HCT116 (cell line): ENCODE data around the gene ANKRD60. TPM values are rescaled to one million over a fixed set of nuclear protein-coding genes. Genes with fewer than 3 reads are reported as not detected.

ENCODE experiments used
- ATAC-seq: fragments of 200-7000 bp; cut with Tn5 transposase; 2 replicates; pipeline ENCODE4 v1.9.1; 2020; ENCODE audit warnings: mild to moderate bottlenecking, moderate library complexity
- BruUV-seq: library from RNA; stranded (reverse); fragments of 400-500 nt; replicated peaks from 2 replicates; lab custom pipeline; 2021; lab: Mats Ljungman, UMichigan
- CTCF ChIA-PET: fragments of 300-600 bp; sonication (Branson Sonifier 250); formaldehyde crosslinking; loops from one replicate; lab custom pipeline; 2021; ENCODE audit warnings: antibody characterized with exemption; lab: Charles Lee
- POLR2A ChIA-PET: fragments of 300-600, 350-600 bp; sonication (Branson Sonifier 250); formaldehyde crosslinking; loops from one replicate; lab custom pipeline; 2021; ENCODE audit warnings: antibody characterized with exemption; lab: Charles Lee
- RAD21 ChIA-PET, 2 experiments: fragments of 300-600 bp; sonication (Branson Sonifier 250); formaldehyde crosslinking; loops; one replicate each; lab custom pipeline; 2023; ENCODE audit warnings: low total read pairs in 2 of 2; ENCODE audit not compliant: uncharacterized antibody in 2 of 2, unreplicated experiment in 2 of 2, low non-redundant PET in 1 of 2; lab: Charles Lee
- DNase-seq: peaks from one replicate; pipeline ENCODE4 v3.0.0-alpha.2; 2010; ENCODE audit warnings: low read depth, low spot score
- H2AFZ ChIP-seq: fragments of 200-600 bp; shearing (Covaris generic), sonication (generic); 2 replicates; pipeline ENCODE4 v1.6.1; 2017; ENCODE audit warnings: low read depth, mixed run types, mixed read lengths, antibody characterized with exemption, low read length; ENCODE audit not compliant: poor library complexity, severe bottlenecking
- H3K27ac ChIP-seq: 2 replicates; pipeline ENCODE4 v1.5.1; 2012; ENCODE audit warnings: low read depth, low read length
- H3K27me3 ChIP-seq: fragments of 200-600 bp; sonication (generic); 2 replicates; pipeline ENCODE4 v1.6.1; 2016; ENCODE audit warnings: mixed run types, low read length, mixed read lengths; ENCODE audit not compliant: insufficient read depth
- H3K36me3 ChIP-seq, 2 experiments: fragments of 200-500 bp in 1 of 2; fragments of 200-600 bp in 1 of 2; sonication (Bioruptor generic) in 1 of 2; sonication (generic) in 1 of 2; 2 replicates each; pipeline versions ENCODE4 v1.5.1 to v1.6.1; 2014 to 2016; ENCODE audit warnings: low read length in 2 of 2, inconsistent platforms in 1 of 2, mixed read lengths in 1 of 2, mixed run types in 1 of 2; ENCODE audit not compliant: insufficient read depth in 2 of 2, control insufficient read depth in 1 of 2
- H3K4me1 ChIP-seq, 2 experiments: fragments of 200-600 bp in 1 of 2; sonication (generic) in 1 of 2; 2 replicates each; pipeline versions ENCODE4 v1.5.1 to v1.6.1; 2012 to 2017; ENCODE audit warnings: low read length in 2 of 2, inconsistent platforms in 1 of 2, mild to moderate bottlenecking in 1 of 2, mixed read lengths in 1 of 2, mixed run types in 1 of 2, moderate library complexity in 1 of 2; ENCODE audit not compliant: insufficient read depth in 2 of 2, control insufficient read depth in 1 of 2
- H3K4me2 ChIP-seq: fragments of 200-600 bp; sonication (generic); 2 replicates; pipeline ENCODE4 v1.6.1; 2017; ENCODE audit warnings: mixed run types, low read length, mixed read lengths
- H3K4me3 ChIP-seq, 2 experiments: fragments of 200-600 bp in 1 of 2; sonication (generic) in 1 of 2; replicated peaks in 1 of 2; 2 replicates each; pipeline ENCODE4 v1.5.1; 2011 to 2016; ENCODE audit warnings: low read length in 2 of 2, control low read depth in 1 of 2, low read depth in 1 of 2, mild to moderate bottlenecking in 1 of 2, mixed read lengths in 1 of 2, mixed run types in 1 of 2
- H3K79me2 ChIP-seq: fragments of 200-600 bp; sonication (generic); 2 replicates; pipeline ENCODE4 v1.6.1; 2017; ENCODE audit warnings: mild to moderate bottlenecking, mixed run types, low read length, moderate library complexity, mixed read lengths; ENCODE audit not compliant: insufficient read depth
- H3K9ac ChIP-seq: fragments of 200-600 bp; sonication (generic); 2 replicates; pipeline ENCODE4 v1.6.1; 2016; ENCODE audit warnings: low read length, mixed read lengths
- H3K9me2 ChIP-seq: fragments of 200-600 bp; sonication (generic), shearing (Covaris generic); 2 replicates; pipeline ENCODE4 v1.6.1; 2017; ENCODE audit warnings: mixed run types, mild to moderate bottlenecking, moderate library complexity; ENCODE audit not compliant: insufficient read depth
- H3K9me3 ChIP-seq, 2 experiments: fragments of 200-500 bp in 1 of 2; fragments of 200-600 bp in 1 of 2; sonication (Bioruptor generic) in 1 of 2; sonication (generic) in 1 of 2; 2 replicates each; pipeline ENCODE4 v1.6.1; 2014 to 2017; ENCODE audit warnings: low read length in 2 of 2, mixed read lengths in 2 of 2, inconsistent platforms in 1 of 2, low read depth in 1 of 2, mild to moderate bottlenecking in 1 of 2, mixed run types in 1 of 2, moderate library complexity in 1 of 2; ENCODE audit not compliant: control insufficient read depth in 1 of 2, insufficient read depth in 1 of 2
- H4K20me1 ChIP-seq: fragments of 200-600 bp; sonication (generic), shearing (Covaris generic); 2 replicates; pipeline ENCODE4 v1.6.1; 2017; ENCODE audit warnings: mixed run types, mild to moderate bottlenecking, moderate library complexity; ENCODE audit not compliant: insufficient read depth
- CEBPB ChIP-seq: IDR thresholded peaks from 2 replicates; pipeline ENCODE4 v1.6.1; 2012; ENCODE audit warnings: low read depth
- EGR1 ChIP-seq: IDR thresholded peaks from 2 replicates; pipeline ENCODE4 v1.6.1; 2012; ENCODE audit warnings: low read depth
- ELF1 ChIP-seq: IDR thresholded peaks from 2 replicates; pipeline ENCODE4 v1.6.1; 2012; ENCODE audit warnings: low read depth, borderline replicate concordance
- EZH2phosphoT487 ChIP-seq: fragments of 200-600 bp; IDR thresholded peaks from 2 replicates; pipeline ENCODE4 v1.6.1; 2018; ENCODE audit warnings: antibody characterized with exemption, borderline replicate concordance
- JUND ChIP-seq: IDR thresholded peaks from 2 replicates; pipeline ENCODE4 v1.6.1; 2012
- SIN3A ChIP-seq: IDR thresholded peaks from 2 replicates; pipeline ENCODE4 v1.6.1; 2012; ENCODE audit warnings: low read depth
- SP1 ChIP-seq: IDR thresholded peaks from 2 replicates; pipeline ENCODE4 v1.6.1; 2012; ENCODE audit warnings: low read depth
- YY1 ChIP-seq: IDR thresholded peaks from 2 replicates; pipeline ENCODE4 v1.6.1; 2011; ENCODE audit warnings: low read length, low read depth, moderate library complexity, mild to moderate bottlenecking; ENCODE audit not compliant: insufficient replicate concordance; ENCODE audit errors: extremely low read depth
- ZFX ChIP-seq: fragments of 450-650 bp; IDR thresholded peaks from 2 replicates; pipeline ENCODE4 v1.6.1; 2017
- intact Hi-C: fragments of 100-400 bp; cut with micrococcal nuclease; formaldehyde crosslinking; loops from 2 replicates; pipeline ENCODE4 v1.10.0; 2022
- total RNA-seq: library from RNA; stranded (reverse); gene quantifications from one replicate; pipeline ENCODE4 v1.2.1, GENCODE V29; 2021; ENCODE audit not compliant: unreplicated experiment
- TF ChIP-seq, protein P1 (sequence below), 3 experiments: fragments of 200-600 bp in 1 of 3; sonication (generic) in 1 of 3; IDR thresholded peaks in 2 of 3; conservative IDR thresholded peaks in 1 of 3; 2 replicates each; pipeline ENCODE4 v1.5.1; 2012 to 2017; ENCODE audit warnings: low read depth in 2 of 3, low read length in 2 of 3, antibody characterized with exemption in 1 of 3, borderline replicate concordance in 1 of 3, control low read depth in 1 of 3, mild to moderate bottlenecking in 1 of 3, mixed read lengths in 1 of 3, mixed run types in 1 of 3, moderate library complexity in 1 of 3; ENCODE audit not compliant: insufficient read depth in 1 of 3
- TF ChIP-seq, protein P2 (sequence below): IDR thresholded peaks from 2 replicates; pipeline ENCODE4 v1.6.1; 2012; ENCODE audit warnings: low read depth

Gene ANKRD60
- total RNA-seq, 1 experiment from 2014 or later: not detected

DNA sequence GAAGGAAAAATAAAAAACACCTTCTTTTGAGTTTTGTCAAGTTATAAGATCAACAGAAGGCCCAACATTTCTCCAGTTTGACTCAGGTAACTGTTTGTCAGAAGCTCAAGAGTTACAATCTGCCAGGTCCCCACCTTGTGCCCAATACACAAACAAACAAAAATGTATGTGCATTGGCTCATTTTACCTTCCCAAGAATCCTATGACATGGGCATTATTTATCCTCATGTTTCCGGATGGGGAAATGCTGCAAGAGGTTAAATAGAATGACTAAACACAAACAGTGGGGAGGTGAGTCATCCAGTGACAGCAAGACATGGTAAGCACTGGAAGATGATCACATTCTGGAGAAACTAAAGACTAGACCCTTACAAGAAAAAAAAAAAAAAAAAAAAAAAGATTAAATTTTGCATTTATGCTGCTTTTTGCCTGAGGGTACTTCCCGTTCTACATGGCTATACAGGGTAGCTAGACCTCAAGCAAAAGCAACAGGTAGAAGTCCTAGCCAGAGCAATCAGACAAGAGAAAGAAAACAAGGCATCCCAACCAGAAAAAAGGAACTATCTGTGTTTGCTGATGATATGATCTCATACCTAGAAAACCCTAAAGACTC, 23.6 kb upstream of the ANKRD60 start (continued):
- TF ChIP-seq ELF1: 0 out of 2 replicates have a peak, but pooled peaks have one; percentile 21

DNA sequence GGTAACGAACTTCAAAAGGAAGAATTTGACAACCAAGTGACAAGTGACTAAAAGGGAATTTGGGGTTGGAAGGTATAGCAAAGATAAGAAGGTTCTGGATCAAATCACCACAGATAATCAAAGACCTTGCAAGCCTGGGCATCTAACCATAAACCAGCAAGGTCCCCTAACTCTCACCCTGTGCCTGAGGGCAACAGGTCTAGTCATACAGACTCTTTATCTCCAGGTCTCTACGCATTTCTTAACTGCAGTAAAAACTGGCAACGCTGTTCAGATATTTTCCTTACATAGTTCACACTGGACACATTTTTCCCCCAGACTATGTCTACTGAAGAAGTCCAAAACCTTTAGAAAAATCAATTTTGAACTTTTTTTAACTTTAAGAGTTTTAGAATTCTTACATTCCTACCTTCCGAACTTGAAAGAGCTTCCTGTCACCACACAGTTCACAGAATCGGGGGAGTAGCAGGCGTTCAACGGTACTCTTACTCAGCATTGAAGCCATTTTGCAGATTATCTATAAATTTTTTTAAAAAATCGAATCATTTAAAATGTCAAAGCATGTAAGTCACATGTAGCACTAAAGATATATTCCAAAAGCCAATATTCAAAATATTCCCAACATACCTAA, 23.0 kb upstream of the ANKRD60 start:
- H3K4me1 ChIP-seq: peaks cover 14 to 19% of the 10 kb centered on the region in 2 experiments
- peak overlapping the region; percentile 27; the same call in 1 of the 2 replicates for H3K27ac ChIP-seq
- no peaks in the 10 kb centered on the region for H3K27me3 ChIP-seq
- no peak overlapping the region for H3K9ac ChIP-seq
- peak overlapping the region; percentile 56 for H3K4me2 ChIP-seq
- no peaks in the 10 kb centered on the region for H3K79me2 ChIP-seq
- no peak overlapping the region for H3K4me3 ChIP-seq
- no peaks in the 10 kb centered on the region for H4K20me1 ChIP-seq
- TF ChIP-seq SP1 (no peak), SIN3A (no peak), YY1 (no peak), ZFX (no peak), EZH2phosphoT487 (no peak), EGR1 (no peak), CEBPB (no peak), JUND (no peak)
- TF ChIP-seq, protein P1, sequence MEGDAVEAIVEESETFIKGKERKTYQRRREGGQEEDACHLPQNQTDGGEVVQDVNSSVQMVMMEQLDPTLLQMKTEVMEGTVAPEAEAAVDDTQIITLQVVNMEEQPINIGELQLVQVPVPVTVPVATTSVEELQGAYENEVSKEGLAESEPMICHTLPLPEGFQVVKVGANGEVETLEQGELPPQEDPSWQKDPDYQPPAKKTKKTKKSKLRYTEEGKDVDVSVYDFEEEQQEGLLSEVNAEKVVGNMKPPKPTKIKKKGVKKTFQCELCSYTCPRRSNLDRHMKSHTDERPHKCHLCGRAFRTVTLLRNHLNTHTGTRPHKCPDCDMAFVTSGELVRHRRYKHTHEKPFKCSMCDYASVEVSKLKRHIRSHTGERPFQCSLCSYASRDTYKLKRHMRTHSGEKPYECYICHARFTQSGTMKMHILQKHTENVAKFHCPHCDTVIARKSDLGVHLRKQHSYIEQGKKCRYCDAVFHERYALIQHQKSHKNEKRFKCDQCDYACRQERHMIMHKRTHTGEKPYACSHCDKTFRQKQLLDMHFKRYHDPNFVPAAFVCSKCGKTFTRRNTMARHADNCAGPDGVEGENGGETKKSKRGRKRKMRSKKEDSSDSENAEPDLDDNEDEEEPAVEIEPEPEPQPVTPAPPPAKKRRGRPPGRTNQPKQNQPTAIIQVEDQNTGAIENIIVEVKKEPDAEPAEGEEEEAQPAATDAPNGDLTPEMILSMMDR (IDR thresholded peaks at IDR 0.05 in 2 of 3, conservative IDR thresholded peaks at IDR 0.05 in 1 of 3; ENCODE audit: borderline replicate concordance in 1 of 3, insufficient read depth in 1 of 3, low read depth in 2 of 3, low read length in 2 of 3): no peak
- TF ChIP-seq, protein P2, sequence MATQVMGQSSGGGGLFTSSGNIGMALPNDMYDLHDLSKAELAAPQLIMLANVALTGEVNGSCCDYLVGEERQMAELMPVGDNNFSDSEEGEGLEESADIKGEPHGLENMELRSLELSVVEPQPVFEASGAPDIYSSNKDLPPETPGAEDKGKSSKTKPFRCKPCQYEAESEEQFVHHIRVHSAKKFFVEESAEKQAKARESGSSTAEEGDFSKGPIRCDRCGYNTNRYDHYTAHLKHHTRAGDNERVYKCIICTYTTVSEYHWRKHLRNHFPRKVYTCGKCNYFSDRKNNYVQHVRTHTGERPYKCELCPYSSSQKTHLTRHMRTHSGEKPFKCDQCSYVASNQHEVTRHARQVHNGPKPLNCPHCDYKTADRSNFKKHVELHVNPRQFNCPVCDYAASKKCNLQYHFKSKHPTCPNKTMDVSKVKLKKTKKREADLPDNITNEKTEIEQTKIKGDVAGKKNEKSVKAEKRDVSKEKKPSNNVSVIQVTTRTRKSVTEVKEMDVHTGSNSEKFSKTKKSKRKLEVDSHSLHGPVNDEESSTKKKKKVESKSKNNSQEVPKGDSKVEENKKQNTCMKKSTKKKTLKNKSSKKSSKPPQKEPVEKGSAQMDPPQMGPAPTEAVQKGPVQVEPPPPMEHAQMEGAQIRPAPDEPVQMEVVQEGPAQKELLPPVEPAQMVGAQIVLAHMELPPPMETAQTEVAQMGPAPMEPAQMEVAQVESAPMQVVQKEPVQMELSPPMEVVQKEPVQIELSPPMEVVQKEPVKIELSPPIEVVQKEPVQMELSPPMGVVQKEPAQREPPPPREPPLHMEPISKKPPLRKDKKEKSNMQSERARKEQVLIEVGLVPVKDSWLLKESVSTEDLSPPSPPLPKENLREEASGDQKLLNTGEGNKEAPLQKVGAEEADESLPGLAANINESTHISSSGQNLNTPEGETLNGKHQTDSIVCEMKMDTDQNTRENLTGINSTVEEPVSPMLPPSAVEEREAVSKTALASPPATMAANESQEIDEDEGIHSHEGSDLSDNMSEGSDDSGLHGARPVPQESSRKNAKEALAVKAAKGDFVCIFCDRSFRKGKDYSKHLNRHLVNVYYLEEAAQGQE: no peak
- CTCF ChIA-PET: no interaction called here
- POLR2A ChIA-PET: no interaction called here
- H3K9me2 ChIP-seq: no peaks in the 10 kb centered on the region
- no TSS peak for BruUV-seq
- no peaks in the 10 kb centered on the region for H3K36me3 ChIP-seq
- H3K9me3 ChIP-seq: no peaks in the 10 kb centered on the region
- RAD21 ChIA-PET: no interaction called here
- intact Hi-C loops: no loop called here
- no peak overlapping the region for H2AFZ ChIP-seq
- DNase-seq: no peak
- ATAC-seq: no peak
